SK-N-MC (cell line): ENCODE data around the gene RGS7.

ENCODE experiments used
- EZH2 ChIP-seq: fragments of 200-600 bp; sonication (generic); IDR thresholded peaks from one replicate; pipeline ENCODE4 v1.6.1; 2017; ENCODE audit warnings: antibody characterized with exemption
- FOXP2 ChIP-seq: optimal IDR thresholded peaks from 2 replicates; pipeline ENCODE3; 2011; ENCODE audit warnings: mild to moderate bottlenecking, moderate library complexity; ENCODE audit not compliant: insufficient read depth; ENCODE audit errors: extremely low read length, control extremely low read depth
- POLR2AphosphoS5 ChIP-seq: IDR thresholded peaks from 2 replicates; pipeline ENCODE4 v1.6.1; 2012; ENCODE audit warnings: mild to moderate bottlenecking, low read depth, low read length, borderline replicate concordance

GRCh38 chr1:240946926-240947325 is 410.1 kb downstream of the RGS7 start:
- TF ChIP-seq POLR2AphosphoS5 (no peak), EZH2 (no peak), FOXP2 (no peak)
